HG03196 (cell line): Measurements from ENCODE around the gene NFIL3.
A peak's percentile ranks its signal among the peaks of the same experiment; 100 is the strongest.

Experiments used
- ATAC-seq: cut with Tn5 transposase; IDR thresholded peaks from one replicate; pipeline ENCODE4 v1.9.1; 2021; ENCODE audit not compliant: unreplicated experiment

NFIL3 gene

DNA sequence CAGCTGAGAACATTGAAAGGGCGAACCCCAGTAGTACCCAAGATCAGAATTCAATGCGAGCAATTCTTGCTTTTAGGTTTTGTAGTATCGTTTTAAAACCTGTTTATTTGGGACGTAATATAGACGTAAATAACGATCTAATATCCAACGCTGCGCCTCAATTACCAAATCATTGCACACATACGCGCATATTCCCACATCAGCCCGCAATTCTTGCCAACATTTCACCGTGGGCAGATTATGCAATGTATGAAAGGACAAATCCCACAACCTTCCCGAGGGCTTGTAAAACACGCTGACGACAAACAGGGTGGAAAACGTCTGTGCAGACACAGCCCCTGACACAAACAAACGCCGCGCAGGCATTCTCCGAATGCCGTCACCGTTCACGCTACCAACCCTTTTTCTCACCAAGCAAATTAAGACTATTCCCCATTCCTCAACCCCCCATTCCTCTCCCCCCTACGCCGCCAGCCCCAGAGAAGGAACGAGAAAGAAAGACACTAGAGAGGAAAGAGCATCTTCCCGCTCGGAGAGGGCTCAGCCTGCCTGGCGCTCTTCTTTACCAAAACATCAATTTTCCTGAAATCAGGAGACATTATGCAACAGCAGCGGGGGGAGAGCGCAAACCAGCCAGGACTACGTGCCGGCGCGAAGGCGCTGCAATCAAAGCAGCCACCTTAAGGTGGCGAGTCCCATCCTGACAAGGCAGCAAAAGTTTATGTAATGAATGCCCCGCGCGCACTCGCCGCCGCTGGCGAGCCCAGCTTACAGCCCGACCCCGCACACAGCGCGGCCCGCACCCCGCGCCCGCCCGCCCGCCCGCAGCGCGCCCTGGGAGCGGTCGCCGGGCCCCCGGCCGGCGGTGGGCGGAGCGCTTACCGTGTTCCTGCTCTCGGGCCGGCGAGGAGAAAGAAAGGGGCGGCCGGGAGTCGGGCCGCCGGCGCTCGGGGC lies 597 bp downstream of the NFIL3 start:
- peak; percentile 22 for ATAC-seq

DNA sequence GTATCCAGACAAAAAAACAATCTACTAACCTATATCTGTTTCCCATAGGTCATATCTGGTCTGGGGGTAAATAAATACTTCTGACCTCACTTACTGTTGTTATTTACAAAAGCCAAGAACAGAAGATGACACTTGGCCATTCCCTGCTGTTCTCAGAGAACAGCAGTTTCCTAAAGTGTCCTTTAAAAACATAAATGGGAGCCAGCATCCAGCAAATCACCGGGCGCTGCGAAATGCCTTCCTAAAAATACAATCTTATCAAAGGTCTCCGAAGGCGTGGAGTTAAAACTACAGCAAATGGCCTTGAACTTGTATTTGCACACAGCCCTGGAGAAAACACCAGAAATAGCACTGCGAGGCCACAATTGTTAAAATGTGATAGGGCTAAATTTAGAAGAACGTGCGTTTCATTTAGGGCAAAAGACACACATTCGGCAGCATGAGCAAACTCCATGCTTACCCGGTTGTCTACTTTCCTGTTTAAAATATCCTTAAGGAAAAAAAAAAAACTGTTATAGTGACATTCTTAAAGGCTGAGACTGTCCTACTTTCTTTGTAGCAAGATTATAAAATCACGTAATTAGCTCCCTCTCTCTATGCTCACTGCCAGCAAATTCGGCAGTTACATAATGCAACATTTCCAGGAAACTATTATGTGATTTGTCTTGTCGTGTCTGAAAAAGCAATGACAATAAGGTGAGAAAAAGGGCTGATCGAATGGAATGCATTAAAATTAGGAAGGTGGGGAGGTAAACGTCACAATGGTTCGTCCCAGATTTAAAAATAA lies 1.5 kb downstream of the NFIL3 start:
- ATAC-seq, result no peak

DNA sequence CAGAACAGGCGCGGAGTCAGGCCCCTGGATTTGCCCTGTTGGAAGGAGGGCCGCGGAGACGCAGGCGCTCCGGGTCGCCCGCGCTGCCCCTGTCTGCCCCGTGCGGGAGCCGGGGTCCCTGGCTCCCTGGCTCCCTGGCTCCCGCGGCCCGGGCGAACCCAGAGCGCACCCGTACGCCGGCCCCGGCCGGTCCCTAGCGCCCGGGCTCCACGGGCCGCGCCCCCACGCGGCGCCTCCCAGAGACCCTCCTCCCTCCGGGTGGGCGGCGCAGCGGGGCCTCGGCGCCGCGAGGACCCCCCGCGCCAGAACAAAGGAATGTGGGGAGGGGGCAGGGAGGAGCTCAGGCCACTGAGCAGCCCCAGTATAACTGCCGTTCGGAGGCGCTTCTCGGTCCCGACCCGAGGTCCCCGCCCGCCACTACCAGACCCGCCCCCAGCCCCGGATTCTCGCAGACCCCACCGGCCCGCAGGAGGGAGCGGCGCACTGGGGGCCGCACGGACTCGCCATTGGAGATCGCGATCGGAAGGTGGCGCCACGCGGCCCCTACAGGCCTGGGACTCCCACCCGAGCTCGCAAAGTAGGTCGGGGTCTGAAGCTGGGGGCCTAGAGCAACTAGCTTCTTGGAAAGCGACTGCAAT lies 2.4 kb downstream of the NFIL3 start:
- ATAC-seq, result no peak

DNA sequence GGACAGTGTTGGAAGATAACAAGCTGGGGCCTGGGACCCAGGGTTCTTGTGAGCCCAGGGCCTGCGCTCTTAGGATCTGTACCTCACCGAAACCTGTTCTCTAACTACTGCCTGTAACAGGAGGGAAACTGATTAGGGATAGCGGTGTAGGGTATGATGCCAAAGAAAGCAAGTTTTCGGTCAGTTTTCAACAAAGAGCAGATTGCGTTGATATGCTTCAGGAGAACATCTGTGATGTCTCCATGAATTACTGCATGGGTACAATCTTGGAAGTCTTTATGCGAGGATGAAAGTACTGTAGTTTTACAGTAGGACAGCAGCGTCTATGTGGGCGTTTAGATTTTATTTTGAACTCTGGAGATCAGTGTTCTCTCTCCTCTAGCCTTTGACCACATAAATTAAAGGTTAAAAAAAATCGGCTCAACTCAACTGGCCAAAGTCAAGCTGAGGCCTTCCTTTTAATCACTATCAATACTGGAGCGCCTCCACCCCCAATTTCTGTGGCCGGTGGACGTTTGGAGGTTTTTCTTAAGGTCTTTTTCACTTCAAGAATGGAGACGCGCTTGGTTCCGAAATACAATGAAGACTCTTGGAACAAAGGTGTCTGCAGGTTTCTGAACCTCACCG lies 3.0 kb downstream of the NFIL3 start:
- ATAC-seq, result no peak

DNA sequence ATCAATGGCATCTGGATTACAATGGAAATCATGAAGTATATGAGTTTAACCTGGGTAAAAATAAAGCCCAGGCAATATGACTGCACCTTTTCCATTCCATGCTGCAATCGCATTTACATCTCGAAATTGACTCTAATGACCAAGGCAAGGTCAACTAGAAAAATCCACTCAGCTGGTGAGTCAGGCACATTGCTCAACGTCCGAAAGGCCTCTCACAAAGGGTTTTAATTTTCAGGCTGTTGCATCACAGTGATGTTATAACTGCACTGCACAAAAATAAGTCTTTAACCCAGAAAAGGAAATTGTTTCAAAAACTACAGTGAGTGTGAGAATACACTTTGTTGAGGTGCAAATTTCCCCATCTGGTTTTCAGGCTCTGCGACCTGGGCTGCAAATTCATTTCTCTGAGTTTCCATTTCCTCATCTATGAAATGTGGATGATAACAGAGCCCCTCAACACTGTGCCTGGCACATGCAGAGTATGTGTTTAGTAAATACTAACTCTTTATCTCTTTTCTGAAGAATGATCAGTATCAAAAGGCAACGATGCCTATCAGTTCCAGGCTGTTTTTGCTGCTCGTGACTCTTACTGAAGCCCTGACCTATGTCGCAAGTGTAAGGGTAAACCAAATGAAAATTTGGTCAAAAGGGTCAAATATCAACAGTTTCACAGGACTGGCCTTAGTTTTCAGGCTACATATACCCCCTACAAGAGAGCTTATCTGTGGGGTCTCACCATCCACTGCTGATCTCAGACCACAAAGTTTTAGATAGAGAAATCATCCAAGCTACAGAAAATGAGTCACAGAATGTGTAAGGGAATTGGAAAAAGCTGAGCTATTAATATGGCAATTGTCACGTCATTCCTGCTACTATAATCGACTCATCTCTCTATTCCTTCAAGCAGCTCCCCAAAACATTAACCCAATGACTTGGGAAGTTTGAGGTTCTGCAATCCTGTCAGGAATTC lies 4.1 kb downstream of the NFIL3 start:
- no peak for ATAC-seq

DNA sequence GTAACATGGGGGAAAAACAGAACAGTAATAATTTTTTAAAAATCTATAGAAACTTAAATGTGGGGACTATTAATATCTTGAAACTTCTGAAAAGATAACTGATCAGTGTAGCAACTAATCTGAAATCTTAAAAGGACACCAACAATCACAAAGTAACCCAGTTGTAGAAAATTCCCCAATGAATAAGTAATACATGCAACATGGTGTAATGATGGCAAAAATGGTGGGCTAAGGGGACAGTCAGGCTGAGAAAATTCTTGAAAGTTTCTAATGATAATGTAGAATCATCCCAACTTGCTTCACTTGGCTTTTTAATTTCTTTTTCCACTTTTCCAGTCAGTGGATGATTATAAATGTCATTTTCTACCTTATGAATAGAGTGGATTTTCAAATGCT lies 5.4 kb downstream of the NFIL3 start:
- no peak for ATAC-seq

DNA sequence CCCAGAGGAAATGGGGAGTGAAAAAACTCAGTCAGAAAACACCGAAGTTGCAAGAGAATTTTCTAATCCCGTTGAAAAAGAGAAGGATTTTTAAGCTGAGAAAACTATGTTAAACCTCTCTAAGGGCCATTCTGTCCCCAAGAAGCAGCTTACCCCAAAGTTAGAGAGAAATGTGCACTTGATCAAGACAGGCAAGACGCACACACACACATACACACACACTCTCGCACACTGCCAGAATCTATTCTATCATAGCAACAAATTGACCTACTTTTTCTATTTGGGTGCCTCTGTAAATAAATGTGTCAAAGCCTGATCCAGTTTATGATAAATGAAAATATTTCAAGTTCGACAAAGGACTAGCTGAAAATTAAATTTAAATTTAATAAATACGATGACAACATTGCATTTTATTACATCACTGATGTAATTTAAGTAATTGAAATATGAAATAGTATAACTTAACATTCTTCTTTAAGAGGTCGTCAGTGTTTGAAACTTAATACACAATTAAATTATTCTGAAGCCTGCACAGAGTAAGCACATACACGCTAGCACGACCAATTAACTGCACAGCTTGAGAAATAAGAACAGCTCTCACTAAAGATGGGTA lies 5.9 kb downstream of the NFIL3 start:
- ATAC-seq, result no peak

DNA sequence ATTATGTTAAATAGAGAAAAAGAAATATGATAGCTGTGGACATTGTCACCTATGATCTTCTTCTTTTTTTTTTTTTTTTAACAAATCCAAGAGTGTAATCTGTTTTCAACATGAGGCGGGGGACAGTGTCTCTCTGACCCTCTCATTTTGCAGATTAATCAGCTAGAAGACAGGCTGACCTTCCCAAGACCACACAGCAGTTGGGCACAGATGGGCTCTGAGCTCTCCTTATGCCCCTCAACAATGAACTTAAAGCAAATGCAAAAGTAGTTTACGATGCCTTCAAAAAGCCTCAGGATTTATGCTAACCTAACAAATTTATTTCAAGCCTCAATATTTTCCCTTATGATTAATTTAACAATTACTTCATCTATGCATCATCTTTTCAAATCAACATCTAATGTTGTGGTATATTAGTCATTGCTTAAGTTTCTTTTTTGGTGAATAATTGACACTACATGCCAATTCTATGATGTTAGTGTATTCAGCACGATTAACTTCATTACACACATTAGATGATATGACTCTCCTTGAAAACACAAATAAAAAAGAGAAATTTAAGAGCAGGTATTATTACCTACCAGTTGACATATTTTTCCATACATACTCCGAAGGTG lies 7.4 kb downstream of the NFIL3 start:
- ATAC-seq, result no peak

DNA sequence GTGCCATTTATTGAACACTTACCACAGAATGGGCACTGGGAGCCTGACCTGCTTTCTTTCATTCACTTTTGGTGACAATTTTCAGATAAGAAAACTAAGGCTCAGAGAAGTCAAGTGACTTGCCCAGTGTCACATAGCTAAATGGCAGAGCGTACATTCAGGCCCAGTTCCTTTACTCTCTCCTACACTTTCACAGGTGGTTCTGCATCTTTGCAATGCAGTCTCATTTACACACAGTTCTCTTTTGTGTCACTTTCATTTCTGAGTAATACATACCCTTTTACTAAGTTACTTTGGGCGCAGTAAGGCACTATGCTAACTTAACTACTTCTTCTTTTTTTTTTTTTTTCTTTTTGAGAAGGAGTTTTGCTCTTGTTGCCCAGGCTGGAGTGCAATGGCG lies 8.3 kb downstream of the NFIL3 start:
- ATAC-seq, result peak; percentile 84

DNA sequence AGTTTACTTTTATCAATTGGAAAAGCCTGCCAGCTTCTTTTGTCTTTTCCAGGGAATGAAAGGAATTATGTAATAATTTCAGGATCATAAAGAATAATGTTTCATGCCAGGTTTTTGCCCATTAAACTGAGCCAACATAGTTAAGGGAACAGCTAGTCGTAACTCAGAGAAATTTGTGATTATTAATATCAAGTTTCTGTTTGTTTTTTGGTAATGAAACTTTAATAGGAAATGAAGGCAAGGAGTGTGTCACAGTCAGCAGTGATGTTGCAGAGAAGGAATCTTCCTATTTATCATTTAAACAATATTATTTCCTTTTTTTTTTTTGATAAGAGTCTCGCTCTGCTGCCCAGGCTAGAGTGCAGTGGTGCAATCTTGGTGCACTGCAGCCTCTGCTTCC lies 10.7 kb downstream of the NFIL3 start:
- no peak for ATAC-seq

DNA sequence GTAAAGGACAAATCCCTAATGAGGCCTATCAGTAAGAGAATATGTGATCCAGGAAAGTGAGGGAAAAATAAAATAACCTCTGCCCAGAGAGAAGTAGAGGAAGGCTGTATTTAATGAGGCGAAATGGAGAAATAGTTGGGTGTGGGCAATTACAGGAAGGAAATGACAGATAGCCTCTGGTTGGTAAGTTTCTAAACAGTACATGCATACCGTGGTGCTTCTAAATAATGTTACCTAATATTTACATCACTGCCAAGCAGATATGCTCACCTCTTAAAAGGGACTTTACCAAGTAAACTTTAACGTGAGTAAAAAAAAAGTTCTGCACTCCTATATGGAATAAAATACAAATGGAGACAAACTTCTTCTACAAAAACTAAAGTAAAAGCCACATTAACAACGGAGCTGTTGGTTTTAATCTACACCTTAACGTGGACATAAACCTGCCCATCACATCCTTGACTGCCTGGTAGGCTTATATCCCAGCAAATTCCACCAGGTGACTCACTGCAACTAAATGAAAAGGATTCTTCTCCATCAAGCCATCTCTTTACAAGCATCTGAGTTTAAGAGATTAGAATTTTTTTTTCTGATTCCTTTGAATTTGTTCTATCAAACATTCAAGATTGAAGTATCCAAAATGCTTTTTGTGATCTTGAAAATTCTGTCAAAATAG lies 12.4 kb downstream of the NFIL3 start:
- no peak for ATAC-seq

DNA sequence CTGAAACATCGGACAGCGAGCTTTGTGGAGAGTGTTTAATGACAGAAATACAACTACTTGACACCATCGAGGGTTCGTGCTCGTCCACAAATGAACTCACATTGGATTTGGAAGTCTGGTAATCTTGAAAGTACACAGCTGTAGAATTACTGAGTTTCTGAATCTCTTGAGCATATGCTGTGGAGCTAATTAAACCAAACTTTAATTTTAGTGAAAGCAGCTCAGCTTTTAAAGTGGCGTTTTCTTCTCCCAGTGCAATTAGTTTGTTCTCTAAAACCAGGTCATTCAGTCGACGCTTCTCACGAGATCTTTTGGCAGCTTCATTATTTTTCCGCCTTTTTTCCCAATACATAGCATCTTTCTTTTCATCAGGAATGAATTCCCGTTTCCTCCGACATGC lies 13.5 kb downstream of the NFIL3 start:
- ATAC-seq, result no peak

DNA sequence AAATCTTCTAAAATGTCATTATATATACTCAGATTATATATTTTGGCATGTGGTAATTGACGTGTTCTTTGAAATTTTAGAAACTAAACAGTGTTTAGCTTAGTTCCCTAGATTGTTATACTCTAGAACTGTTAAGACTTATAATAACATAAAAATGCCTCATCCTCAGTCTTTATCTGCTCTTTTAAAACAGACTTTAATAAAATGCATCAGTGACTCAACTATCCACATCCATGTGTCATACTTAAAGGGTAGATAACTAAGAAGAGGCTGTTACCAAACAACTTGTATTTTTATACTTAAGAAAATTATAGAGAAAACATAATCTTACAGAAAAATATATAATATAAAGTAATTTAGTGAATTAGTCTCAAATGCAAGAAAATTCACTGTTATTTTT lies 15.2 kb downstream of the NFIL3 start:
- ATAC-seq, result no peak

DNA sequence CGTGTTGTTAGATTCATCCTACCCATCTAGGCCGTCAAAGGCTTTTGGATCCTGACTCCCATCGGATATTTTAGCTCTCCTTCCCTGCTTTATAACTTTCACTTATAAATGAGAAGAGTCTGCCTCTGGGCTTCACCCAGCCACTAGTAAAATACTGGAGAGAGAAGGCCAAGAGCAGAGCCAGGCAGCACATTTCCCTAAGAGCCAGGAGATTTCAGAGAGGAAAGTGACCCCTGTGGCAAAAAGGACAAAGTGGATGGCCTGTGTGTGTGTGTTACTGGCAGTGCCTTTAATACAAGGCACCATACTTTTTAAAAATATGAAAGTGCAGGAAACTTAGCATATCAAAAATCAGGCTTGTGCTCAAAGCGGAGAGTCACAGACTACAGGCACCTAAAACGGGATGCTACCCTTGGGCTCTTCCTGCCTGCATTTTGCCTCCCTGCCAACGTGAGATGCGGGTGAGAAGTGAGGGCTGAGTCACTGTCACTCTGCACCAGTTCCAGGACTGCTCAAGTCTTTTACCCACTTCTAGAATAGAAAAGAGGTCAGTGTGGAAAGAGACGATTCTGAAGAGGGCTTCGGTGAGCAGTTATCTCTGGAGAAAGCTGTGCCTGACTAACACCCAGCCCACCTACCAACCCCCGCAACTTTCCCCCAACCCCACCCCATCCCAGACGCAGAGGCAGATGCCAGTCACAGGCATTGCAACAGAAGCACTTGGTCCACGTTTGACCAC lies 15.9 kb downstream of the NFIL3 start:
- ATAC-seq, result no peak

DNA sequence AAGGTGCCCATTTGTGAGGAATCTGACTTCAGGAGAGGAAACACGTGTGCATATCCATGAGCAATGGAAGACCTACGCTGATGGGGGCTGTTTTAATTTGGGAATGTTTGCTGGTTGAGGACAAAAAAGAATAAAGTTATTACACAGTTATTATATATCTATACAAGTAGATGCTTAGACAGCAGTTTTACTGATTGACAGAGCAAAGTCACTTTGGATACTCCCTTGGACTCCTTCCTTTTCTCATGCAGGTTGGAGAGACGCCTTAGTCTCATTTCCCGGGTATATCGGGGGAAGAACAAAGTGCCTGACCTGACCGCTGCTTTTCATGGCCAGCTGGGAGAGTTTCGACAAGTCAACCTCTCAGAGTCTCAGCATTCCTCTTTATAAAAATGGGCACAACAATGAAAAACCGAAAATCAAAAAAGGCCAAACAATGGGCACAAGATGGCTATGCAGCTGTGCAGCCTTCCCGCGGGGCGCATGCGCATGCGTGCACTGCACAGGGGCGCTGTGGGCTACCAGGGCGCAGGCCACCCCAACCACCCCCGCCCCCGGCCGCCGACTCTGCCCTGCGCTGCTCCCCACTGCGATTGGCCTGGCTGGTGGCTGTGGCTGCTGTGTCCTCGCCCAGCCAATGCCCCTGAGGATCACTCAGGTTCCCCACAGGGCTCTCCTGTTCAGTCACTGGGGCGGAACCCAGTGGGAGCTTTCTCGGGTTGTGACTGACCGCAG lies 18.1 kb downstream of the NFIL3 start:
- ATAC-seq, result no peak

DNA sequence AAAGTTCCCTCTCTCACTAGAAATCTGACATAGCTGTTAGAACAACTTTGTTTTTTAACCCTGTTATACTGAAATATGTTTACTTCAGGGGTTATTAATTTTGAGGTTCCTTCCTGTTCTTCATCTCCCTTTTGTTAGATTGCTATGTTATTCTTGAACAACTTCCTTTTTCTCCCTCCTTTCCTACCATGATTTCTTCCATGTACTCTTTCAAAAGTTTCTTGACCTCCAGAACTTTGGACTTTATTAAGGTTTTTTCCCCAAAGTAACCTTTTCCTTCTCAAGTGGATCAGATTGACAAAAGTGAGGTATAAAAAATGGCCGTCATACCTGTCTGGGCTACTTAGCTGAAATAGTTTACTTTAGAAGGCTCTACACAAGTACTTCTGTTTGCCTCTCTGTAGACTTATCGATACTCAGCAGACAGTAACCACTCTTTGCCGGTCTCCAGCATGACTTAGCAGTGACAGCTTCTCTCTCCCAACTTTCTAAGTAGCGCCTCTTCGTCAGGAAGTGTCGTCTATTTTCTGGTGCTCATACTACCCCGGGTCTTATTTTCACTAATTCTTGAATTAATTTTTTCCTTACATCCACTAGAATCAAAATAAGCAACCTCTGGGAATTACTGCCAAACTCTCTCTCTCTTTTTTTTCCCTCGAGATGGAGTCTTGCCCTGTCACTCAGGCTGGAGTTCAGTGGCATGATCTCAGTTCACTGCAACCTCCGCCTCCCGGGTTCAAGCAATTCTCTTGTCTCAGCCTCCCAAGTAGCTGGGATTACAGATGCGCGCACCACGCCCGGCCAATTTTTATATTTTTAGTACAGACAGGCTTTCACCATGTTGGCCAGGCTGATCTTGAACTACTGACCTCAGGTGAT lies 19.7 kb downstream of the NFIL3 start:
- no peak for ATAC-seq
